NCI-H345 (cell line): ENCODE measurements around the gene LMBR1.
"Not testable (repeated sequence)": the region's sequence is repeated elsewhere in the genome, so short reads cannot be mapped to it uniquely, and the experiment has no call there.

Experiments
- DNase-seq: peaks from one replicate; lab custom pipeline; 2025; lab: John Stamatoyannopoulos, UW

Gene LMBR1, protein sequence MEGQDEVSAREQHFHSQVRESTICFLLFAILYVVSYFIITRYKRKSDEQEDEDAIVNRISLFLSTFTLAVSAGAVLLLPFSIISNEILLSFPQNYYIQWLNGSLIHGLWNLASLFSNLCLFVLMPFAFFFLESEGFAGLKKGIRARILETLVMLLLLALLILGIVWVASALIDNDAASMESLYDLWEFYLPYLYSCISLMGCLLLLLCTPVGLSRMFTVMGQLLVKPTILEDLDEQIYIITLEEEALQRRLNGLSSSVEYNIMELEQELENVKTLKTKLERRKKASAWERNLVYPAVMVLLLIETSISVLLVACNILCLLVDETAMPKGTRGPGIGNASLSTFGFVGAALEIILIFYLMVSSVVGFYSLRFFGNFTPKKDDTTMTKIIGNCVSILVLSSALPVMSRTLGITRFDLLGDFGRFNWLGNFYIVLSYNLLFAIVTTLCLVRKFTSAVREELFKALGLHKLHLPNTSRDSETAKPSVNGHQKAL

DNA sequence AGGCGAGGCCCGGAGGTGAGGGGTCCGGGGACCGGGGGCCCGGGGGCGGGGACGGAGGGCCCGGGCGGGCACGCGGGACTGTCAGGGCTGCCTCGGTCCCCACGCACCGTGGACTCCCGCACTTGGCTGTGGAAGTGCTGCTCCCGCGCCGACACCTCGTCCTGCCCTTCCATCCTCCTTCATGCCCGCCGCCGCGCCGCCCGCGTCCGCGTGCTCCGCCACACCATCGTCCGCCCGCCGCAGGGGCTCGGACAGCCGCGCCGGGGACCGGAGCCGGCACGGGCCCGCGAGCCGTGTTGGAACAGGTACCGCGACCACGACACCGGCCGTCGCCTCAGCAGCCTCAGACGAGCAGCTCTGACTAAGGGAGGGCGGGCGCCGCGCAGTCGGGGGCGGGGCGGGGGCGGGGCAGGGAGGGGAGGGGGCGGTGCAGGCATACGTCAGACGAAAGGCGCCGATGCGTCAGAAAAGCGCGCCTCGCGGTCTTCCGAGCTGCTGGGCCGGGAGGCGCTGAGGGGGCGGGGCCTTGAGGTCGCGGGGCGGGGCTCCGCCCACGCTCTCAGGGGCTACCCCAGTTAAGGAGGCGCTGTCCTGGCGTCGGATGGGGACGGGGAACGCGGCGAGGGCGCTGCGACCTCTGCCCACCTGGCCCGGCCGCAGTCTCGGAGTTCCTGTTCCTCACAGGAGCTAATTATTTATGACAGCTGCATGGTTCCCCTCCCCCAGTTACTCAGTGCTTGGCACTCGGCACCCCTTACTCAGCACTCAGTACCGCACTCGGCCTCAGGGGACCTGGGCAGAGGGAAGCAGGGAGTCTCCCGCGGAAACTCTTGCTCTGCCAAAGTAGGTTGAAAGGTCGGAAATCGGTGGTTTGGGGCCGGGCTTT is at the start of gene LMBR1:
Gene LMBR1 (minus strand): TSS at position 363 of the 886 bp plus-strand sequence. CDS start 190 bp downstream, at position 173.
- DNase-seq, result peak; percentile 96

DNA sequence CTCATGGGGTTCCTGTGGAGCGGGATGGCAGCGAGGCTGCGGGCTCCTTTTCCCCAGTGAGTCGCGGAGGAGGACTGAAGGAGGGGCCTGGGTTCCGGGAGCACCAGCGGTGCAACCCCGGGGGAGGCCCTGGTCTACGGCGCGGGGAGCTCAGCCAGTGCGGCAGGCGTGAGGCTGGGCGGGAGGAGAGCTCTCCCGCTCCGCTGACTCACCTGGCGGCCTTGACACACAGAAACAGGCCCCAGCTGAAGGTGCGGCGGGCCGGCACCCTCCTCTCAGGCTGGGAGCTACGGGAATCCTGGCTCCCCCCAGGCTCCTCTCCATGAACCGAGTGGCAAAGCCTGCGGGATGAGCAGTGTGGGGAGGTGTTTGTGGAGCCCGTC is 49.7 kb upstream of the LMBR1 start:
- DNase-seq, result no peak

DNA sequence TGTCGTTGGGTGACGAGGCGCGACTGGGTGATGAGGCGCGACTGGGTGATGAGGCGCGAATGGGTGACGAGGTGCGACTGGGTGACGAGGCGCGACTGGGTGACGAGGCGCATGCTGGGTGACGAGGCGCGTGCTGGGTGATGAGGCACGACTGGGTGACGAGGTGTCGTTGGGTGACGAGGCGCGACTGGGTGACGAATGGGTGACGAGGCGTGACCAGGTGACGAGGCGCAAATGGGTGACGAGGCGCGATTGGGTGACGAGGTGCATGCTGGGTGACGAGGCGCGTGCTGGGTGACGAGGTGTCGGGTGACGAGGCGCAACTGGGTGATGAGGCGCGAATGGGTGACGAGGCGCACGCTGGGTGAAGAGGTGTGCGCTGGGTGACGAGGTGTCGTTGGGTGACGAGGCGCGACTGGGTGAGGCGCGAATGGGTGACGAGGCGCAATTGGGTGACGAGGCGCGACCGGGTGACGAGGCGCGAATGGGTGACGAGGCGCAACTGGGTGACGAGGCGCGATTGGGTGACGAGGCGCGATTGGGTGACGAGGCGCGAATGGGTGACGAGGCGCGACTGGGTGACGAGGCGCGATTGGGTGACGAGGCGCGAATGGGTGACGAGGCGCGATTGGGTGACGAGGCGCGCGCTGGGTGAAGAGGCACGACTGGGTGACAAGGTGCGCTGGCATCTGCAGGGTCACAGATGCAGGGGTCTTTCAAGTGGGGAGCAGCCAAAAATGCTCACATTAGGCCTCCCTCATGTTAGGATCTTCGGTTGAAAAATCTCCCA is 48.6 kb upstream of the LMBR1 start:
- no peak for DNase-seq

DNA sequence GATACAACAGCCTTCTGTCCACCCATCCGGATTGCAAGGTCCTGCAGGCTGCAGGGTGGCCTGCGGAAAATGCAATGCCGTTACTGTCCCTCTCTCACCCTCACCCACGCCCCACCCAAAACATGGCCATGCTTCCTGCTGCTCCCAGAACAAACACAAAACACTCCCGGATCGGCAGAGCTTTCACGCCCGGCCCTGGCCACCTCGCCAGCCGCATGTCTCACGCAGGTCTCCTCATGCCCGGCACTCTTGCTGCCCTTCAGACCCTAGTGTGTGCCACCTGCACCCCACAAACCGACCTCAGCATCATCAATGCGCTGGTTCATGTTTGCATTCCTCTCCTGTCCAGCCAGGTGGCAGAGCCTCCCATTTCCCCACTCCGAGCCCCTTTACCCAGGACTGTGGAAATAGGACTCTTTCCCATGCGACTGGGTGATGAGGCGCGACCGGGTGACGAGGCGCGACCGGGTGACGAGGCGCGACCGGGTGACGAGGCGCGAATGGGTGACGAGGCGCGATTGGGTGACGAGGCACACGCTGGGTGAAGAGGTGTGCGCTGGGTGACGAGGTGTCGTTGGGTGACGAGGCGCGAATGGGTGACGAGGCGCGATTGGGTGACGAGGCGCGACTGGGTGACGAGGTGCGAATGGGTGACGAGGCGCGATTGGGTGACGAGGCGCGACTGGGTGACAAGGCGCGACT is 47.6 kb upstream of the LMBR1 start:
- no peak for DNase-seq

DNA sequence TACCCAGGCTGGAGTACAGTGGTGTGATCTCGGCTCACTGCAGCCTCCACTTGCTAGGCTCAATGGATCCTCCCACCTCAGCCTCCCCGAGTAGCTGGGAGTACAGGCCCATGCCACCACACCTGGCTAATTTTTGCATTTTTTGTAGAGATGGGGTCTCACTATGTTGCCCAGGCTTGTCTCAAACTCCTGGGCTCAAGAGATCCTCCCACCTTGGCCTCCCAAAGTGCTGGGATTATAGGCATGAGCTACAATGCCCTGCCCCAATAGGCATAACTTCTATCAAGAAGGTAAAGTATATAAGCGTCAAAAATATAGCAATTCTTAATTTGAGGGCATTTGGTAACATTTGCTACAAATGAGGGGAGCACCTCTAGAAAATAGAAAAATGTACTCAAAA is 43.8 kb upstream of the LMBR1 start:
- not testable (repeated sequence) for DNase-seq

DNA sequence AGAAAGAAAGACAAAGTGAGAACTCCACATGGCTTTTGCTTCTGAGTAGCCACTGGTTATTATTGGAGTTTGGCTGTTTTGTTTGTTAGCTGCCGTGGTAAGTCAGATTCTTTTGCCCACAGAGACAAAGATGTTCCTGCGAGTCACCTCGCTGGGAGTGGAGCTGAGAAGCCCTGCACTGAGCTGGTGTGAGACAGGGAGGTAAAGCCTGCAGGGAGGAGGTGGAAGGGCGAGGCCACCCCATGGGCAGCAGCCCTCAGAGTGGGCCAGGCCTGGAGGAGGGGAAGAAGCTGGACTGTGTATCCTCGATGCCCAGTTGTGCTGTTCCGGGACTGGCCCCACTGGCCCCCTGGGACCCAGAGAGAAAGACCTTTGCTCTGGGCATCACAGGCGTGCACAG is 42.3 kb upstream of the LMBR1 start:
- DNase-seq, result no peak

DNA sequence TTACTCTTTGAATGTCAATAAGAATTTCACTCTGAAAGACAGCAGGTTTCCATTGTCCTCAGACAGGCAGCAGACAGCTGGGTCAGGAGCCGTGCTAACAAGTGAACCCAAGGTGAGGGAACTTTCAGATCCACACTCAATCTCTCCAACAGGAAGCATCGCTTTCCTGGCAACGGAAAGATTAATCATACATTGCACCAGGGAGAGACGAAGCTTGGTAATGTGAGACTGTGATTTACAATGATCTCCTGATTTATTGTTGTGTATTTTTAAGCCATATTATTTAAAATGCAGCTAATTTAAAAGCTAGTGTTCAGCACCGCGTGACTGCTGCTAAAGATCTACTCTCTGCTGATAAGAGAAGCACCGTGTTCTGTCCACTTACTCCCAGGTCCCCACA is 39.0 kb upstream of the LMBR1 start:
- DNase-seq, result peak; percentile 23

DNA sequence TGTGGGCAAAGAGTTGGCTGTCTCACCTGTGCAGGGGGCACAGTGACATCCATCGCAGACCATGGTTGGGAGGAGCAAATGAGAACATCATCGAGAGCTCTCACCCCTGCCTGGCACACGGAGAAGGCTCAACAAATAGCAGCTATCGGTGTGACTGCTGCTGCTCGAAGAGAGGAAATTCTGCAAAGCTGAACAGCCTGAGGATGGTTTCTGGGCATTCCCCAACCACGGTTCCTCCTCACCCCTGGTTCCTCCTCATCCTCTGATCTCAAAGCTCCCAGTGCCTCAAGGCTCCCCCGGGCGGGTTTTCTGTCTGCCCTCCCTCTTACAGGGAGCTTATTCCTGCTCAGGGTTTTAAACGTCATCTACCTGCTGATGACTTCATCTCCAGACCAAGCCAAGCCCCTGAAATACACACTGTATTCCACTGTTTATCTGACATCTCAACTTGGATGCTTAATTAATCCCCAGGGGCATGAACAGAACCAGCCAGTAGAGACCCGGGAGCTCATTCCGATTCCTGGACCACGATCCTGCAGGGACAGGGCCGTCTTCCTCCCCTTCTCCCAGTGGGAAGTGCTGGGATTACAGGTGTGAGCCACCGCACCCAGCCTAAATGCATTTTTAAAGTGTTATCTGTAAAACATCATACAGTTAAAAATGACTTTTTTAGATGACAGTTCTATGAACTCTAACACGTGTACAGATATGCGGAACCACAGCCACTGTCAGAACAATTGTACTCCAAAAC is 37.0 kb upstream of the LMBR1 start:
- DNase-seq, result no peak

DNA sequence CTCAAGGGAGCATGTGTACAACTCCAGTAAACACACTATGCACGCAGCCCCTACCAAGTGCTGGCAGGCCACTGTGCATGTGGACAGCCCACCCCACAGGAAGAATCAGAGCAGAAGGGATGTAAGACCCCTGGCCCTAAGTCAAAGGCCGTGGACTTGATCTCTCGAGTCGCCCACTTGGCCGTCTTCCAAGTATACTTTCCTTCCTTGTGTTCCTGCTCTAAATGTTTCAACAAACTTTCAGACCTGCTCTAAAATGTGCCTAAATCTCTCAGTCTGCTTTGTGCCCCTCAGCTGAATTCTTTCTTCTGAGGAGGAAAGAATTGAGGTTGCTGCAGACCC is 35.4 kb upstream of the LMBR1 start:
- DNase-seq, result no peak

DNA sequence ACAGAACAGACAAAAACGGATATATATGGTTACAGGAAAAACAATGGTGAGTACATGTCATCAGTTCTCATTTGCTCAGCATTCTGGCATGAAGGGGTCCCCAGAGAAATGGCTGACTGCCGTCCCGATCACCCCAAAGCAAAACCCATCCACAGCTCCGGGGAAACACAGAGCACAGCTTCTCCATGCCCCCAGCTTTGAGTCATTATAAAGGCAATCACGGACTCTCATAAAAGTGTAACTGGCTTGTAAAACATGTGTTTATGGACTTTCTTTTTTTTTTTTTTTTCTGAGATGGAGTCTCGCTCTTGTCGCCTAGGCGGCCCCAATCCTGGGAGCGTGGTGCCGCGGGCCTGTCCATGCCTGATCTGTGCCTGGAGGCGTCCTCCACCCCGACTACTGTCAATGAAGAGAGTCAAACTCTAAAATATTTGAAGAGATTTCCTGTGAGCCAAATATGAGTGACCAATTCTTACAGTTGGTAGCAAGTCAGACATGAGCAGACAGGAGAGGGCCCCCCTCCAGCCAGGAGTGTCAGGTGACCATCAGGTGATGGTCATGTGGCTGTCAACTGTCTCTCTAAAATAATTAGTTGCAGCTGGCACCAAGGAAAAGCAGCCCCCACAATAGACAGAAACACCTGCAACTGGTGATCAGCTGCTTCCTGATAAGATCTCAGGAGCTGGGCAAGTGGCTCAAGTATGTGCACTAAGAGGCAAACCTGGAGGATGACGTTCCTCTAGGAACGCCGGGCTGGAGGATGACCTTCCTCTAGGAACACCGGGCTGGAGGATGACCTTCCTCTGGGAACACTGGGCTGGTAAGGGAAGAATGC is 34.8 kb upstream of the LMBR1 start:
- DNase-seq, result no peak

DNA sequence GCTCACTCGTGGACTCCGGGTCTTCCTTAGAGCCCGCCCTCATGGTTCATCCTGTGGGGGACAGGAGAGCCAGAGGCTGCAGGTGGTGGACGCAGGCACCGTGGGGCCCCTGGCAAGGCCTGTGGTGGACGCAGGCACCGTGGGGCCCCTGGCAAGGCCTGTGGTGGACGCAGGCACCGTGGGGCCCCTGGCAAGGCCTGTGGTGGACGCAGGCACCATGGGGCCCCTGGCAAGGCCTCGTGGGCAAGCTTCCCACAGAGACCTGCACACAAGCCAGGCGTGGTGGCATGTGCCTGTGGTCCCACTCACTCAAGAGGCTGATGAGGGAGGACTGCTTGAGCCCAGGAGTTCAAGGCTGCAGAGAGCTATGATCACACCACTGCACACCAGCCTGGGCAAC is 32.8 kb upstream of the LMBR1 start:
- not testable (repeated sequence) for DNase-seq

DNA sequence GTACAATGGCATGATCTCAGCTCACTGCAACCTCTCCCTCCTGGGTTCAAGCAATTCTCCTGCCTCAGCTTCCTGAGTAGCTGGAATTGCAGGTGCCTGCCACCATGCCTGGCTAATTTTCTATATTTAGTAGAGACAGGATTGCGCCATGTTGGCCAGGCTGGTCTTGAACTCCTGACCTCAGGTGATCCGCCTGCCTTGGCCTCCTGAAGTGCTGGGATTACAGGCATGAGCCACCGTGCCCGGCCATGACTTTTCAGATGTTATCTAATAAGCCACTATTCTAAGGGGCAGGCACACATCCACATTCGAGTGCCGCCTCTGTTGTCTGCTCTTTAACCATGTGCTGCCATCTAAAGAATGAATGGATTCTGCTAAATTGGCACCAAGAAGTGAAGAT is 29.3 kb upstream of the LMBR1 start:
- not testable (repeated sequence) for DNase-seq

DNA sequence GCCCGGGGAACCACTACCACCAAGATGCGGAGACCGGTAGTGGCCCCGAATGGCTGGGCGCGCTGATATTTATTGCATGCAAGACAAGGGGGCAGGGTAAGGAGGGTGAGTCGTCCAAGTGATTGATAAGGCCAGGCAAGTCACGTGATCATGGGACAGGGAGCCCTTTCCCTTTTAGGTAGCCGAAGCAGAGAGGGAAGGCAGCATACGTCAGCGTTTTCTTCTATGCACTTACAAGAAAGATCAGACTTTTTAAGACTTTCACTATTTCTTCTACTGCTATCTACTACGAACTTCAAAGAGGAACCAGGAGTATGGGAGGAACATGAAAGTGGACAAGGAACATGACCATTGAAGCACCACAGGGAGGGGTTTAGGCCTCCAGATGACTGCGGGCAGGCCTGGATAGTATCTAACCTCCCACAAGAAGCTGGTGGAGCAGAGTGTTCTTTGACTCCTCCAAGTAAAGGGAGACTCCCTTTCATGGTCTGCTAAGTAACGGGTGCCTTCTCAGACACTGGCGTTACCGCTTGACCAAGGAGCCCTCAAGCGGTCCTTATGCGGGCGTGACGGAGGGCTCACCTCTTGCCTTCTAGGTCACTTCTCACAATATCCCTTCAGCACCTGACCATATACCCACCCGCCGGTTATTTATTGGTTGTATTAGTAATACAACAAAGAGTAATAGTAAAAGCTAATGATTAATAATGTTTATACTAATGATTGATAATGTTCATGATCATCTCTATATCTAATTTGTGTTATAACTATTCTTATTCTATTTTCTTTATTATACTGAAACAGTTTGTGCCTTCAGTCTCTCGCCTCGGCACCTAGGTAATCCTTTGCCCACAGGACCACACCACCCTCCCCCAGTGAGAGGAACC is 27.7 kb upstream of the LMBR1 start:
- DNase-seq, result not testable (repeated sequence)

DNA sequence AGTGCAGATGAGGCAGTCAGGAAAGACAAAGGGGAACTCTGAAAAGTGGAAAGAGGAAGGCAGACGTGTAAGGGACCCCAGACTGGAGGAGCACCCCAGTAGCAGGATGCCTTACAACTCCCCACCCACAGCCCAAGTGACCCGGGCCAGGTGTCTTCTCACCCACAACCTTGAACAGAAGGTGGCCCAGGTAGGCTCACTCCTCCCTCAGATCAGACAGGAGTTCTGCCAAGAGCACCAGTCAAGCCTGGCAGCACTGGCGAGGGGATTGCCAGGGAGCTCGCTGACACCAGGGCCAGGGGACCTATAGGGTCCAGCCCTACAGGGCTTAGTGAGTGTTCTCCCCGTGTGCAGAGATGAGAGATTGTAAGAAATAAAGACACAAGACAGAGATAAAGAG is 27.1 kb upstream of the LMBR1 start:
- no peak for DNase-seq

DNA sequence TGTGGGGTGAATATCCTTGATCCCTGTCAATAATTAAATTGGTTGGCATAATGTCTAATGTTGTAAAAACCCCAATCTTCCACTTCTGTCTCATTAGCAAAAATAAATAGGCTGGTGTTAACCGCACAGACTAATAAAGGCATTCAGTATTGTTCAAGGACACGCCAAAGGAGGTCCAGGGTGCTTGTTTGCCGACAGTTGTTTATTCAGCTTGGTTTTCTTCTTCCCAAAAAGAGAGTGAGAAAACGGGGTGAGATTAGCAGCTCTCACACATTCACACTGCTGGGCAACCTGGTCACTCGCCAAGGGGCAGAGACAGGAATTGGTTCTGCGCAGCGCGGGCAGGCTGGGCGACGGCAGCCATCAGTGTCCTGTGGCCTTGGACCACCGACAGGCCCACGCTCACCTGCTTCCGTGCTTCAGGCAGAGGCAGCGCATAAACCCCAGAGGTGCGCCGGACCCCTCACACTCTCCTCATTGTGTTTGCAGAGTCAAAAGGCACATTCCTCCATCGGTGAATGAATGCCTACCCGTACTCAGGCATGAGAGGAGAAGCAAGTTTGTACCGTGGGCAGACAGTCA is 26.2 kb upstream of the LMBR1 start:
- DNase-seq, result no peak

DNA sequence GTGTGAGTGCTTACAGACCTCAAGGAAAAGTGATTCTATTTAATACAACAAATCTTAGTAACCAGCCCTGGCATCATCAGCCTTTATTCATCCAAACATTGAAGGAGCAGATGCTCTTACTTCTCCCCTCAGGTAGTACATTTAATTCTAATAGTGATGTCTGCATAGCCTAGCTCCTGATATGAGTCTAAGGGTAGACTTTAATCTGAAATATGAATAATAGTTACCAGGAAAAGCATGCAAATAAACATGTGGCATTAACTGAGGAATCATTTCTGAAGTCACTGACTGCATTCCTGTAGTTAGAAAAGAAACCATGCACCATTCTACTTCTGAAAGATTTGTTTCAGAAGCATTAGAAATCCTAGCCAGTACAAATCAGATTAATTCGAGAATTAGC is 25.7 kb upstream of the LMBR1 start:
- no peak for DNase-seq

DNA sequence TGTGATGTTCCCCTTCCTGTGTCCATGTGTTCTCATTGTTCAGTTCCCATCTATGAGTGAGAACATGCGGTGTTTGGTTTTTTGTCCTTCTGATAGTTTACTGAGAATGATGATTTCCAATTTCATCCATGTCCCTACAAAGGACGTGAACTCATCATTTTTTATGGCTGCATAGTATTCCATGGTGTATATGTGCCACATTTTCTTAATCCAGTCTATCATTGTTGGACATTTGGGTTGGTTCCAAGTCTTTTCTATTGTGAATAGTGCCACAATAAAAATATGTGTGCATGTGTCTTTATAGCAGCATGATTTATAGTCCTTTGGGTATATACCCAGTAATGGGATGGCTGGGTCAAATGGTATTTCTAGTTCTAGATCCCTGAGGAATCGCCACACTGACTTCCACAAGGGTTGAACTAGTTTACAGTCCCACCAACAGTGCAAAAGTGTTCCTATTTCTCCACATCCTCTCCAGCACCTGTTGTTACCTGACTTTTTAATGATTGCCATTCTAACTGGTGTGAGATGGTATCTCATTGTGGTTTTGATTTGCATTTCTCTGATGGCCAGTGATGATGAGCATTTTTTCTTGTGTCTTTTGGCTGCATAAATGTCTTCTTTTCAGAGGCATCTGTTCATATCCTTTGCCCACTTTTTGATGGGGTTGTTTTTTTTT is 16.7 kb upstream of the LMBR1 start:
- DNase-seq, result not testable (repeated sequence)

DNA sequence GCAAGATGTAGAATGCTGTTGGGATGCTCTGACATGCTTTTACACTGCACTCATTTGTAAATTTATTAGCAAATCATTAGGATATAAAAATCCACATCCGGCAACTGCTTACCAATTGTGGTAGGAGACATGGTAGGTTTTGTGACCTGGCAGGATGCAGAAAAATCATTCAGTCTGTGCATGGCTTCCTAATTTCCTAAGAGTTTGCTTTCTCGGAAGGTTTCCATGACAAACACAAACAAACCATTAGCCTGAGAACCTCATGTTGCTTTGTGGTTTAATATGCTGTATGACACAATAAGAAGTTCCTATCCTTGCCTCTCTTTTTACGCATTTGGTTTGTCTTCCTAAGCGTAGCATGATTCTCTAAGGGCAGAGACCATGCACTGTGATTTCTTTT is 14.7 kb upstream of the LMBR1 start:
- DNase-seq, result no peak
